HepG2 (cell line): Measurements from ENCODE around the gene MT1F. TPM values are rescaled to one million over a fixed set of nuclear protein-coding genes. Genes with fewer than 3 reads are reported as not detected.
A peak's percentile ranks its signal among the peaks of the same experiment; 100 is the strongest.

Experiments
- BORCS8-MEF2B ChIP-seq: sonication (generic); formaldehyde crosslinking; IDR thresholded peaks from 2 replicates; pipeline ENCODE4 v1.8.0; 2022; ENCODE audit warnings: mild to moderate bottlenecking, missing genetic modification reagents
- FOSL2 ChIP-seq: sonication (generic); formaldehyde crosslinking; IDR thresholded peaks from 2 replicates; pipeline ENCODE4 v1.4.0; 2020; ENCODE audit warnings: missing genetic modification reagents
- HDAC1 ChIP-seq: sonication (generic); formaldehyde crosslinking; IDR thresholded peaks from 2 replicates; pipeline ENCODE4 v1.5.1; 2020; ENCODE audit warnings: mild to moderate bottlenecking, missing genetic modification reagents
- KDM5A ChIP-seq: fragments of 200-600 bp; sonication (generic); IDR thresholded peaks from 2 replicates; pipeline ENCODE4 v1.7.0; 2018; ENCODE audit warnings: antibody characterized with exemption, mild to moderate bottlenecking, low read length, borderline replicate concordance
- MAZ ChIP-seq, 2 experiments: sonication (generic) in 1 of 2; formaldehyde crosslinking in 1 of 2; IDR thresholded peaks; 2 replicates each; pipeline versions ENCODE4 v1.5.0 to v1.6.1; 2012 to 2020; ENCODE audit warnings: low read depth in 2 of 2, mild to moderate bottlenecking in 2 of 2, borderline replicate concordance in 1 of 2, improper control_type of control experiment in 1 of 2, low read length in 1 of 2, missing genetic modification reagents in 1 of 2, moderate library complexity in 1 of 2
- NKX3-1 ChIP-seq: sonication (generic); formaldehyde crosslinking; IDR thresholded peaks from 2 replicates; pipeline ENCODE4 v1.5.0; 2020; ENCODE audit warnings: missing genetic modification reagents
- PRMT3 ChIP-seq: sonication (generic); formaldehyde crosslinking; IDR thresholded peaks from 2 replicates; pipeline ENCODE4 v1.8.1; 2022; ENCODE audit warnings: low read depth, mild to moderate bottlenecking, moderate library complexity, missing genetic modification reagents, borderline replicate concordance
- RBAK ChIP-seq: sonication (generic); formaldehyde crosslinking; IDR thresholded peaks from 2 replicates; pipeline ENCODE4 v1.5.1; 2020; ENCODE audit warnings: mild to moderate bottlenecking, missing genetic modification reagents
- SMAD9 ChIP-seq: sonication (generic); formaldehyde crosslinking; IDR thresholded peaks from 2 replicates; pipeline ENCODE4 v1.5.1; 2020; ENCODE audit warnings: mild to moderate bottlenecking, missing genetic modification reagents
- SP1 ChIP-seq, 2 experiments: fragments of 450-650 bp in 1 of 2; sonication (generic) in 1 of 2; formaldehyde crosslinking in 1 of 2; IDR thresholded peaks; 2 replicates each; pipeline versions ENCODE4 v1.4.0 to v1.6.1; 2016 to 2020; ENCODE audit warnings: missing genetic modification reagents in 1 of 2
- TAF1 ChIP-seq: sonication (generic); formaldehyde crosslinking; IDR thresholded peaks from 2 replicates; pipeline ENCODE4 v1.4.0; 2020; ENCODE audit warnings: missing genetic modification reagents
- TBX3 ChIP-seq: fragments of 450-650 bp; IDR thresholded peaks from 2 replicates; pipeline ENCODE4 v1.6.1; 2017; ENCODE audit warnings: antibody characterized with exemption, mild to moderate bottlenecking, inconsistent platforms, borderline replicate concordance
- YY1 ChIP-seq: IDR thresholded peaks from 2 replicates; pipeline ENCODE4 v1.6.1; 2011; ENCODE audit warnings: low read length, low read depth, moderate library complexity, mild to moderate bottlenecking; ENCODE audit not compliant: insufficient read depth, insufficient replicate concordance
- ZNF232 ChIP-seq: sonication (generic); formaldehyde crosslinking; IDR thresholded peaks from 2 replicates; pipeline ENCODE4 v1.4.0; 2020; ENCODE audit warnings: missing genetic modification reagents, borderline replicate concordance
- ZNF34 ChIP-seq: sonication (generic); formaldehyde crosslinking; IDR thresholded peaks from 2 replicates; pipeline ENCODE4 v1.4.0; 2020; ENCODE audit warnings: mild to moderate bottlenecking, missing genetic modification reagents, borderline replicate concordance
- ZNF629 ChIP-seq: sonication (generic); formaldehyde crosslinking; conservative IDR thresholded peaks from 2 replicates; pipeline ENCODE4 v1.5.0; 2020; ENCODE audit warnings: missing genetic modification reagents
- ZNF652 ChIP-seq: IDR thresholded peaks from 2 replicates; pipeline ENCODE4 v1.6.1; 2016; ENCODE audit warnings: low read depth, borderline replicate concordance
- ZNF709 ChIP-seq: sonication (generic); formaldehyde crosslinking; IDR thresholded peaks from 2 replicates; pipeline ENCODE4 v1.5.0; 2020; ENCODE audit warnings: mild to moderate bottlenecking, missing genetic modification reagents
- ZNF773 ChIP-seq: sonication (generic); formaldehyde crosslinking; IDR thresholded peaks from 2 replicates; pipeline ENCODE4 v1.4.0; 2020; ENCODE audit warnings: missing genetic modification reagents, borderline replicate concordance
- polyA plus RNA-seq, 8 experiments: library from polyadenylated mRNA; depleted of rRNA in 3 of 8; stranded (reverse) in 7 of 8; unstranded in 1 of 8; fragments of >200 nt; fragmentation: Illumina TruSeq in 4 of 8; extraction: Trizol in 4 of 8; gene quantifications; 2 replicates each; pipeline versions ENCODE4 v1.2.1 to v1.2.3, GENCODE V29; 2011 to 2016; ENCODE audit warnings: low read depth in 4 of 8, missing spikeins in 1 of 8, mixed read lengths in 1 of 8; ENCODE audit not compliant: insufficient read depth in 1 of 8
- total RNA-seq, 5 experiments: library from RNA; depleted of rRNA; stranded (reverse); fragments of >200 nt; fragmentation: Illumina TruSeq; extraction: Trizol; gene quantifications; 2 replicates each; pipeline ENCODE4 v1.2.3, GENCODE V29; 2016; ENCODE audit warnings: low read depth in 1 of 5
- TF ChIP-seq, protein P1 (sequence below): IDR thresholded peaks from 2 replicates; pipeline ENCODE4 v1.4.0; 2020; ENCODE audit warnings: mild to moderate bottlenecking, missing genetic modification reagents
- TF ChIP-seq, protein P2 (sequence below): sonication (generic); formaldehyde crosslinking; IDR thresholded peaks from 2 replicates; pipeline ENCODE4 v1.8.1; 2023; ENCODE audit warnings: mild to moderate bottlenecking, missing genetic modification reagents, borderline replicate concordance
- TF ChIP-seq, protein P3 (sequence below): sonication (generic); formaldehyde crosslinking; IDR thresholded peaks from 2 replicates; pipeline ENCODE4 v1.5.0; 2020; ENCODE audit warnings: mild to moderate bottlenecking, missing genetic modification reagents

MT1F gene
- total and polyA plus RNA-seq, 2 of the 13 experiments (the other 11 are each of a cell fraction or from before 2014, with no cell fraction given): 1.9 to 169 TPM

DNA sequence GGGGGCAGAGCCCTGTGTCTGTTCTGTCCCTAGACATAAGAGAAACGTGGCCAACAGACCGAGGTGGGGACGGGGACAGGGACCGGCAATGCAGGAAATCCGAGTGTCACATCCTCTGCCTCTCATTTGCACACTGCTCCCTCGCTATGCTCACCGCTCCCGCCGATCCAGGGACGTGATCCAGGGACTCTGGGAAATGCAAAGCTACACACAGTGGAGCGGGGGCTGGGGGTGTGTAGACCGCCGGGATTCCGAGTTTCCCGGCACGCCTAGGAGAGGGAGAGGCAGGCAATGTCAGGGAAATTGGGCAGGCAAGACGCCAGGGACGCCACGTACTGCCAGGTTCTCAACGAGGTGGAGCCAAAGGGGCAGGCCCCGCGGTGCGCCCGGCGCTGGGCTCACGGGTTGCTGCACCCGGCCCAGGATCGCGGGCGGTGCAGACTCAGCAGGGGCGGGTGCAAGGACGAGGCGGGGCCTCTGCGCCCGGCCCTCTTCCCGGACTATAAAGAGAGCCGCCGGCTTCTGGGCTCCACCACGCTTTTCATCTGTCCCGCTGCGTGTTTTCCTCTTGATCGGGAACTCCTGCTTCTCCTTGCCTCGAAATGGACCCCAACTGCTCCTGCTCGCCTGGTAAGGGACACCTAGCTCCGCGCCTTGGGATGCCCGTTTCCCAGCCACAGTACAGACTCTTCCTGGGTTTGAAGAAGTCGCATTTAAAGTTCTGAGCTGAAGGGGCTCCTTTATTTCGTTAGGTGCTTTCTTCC lies 24.4 kb downstream of the MT1F start, which contains the start of gene MT1X (continued):
- TF ChIP-seq, protein P1, sequence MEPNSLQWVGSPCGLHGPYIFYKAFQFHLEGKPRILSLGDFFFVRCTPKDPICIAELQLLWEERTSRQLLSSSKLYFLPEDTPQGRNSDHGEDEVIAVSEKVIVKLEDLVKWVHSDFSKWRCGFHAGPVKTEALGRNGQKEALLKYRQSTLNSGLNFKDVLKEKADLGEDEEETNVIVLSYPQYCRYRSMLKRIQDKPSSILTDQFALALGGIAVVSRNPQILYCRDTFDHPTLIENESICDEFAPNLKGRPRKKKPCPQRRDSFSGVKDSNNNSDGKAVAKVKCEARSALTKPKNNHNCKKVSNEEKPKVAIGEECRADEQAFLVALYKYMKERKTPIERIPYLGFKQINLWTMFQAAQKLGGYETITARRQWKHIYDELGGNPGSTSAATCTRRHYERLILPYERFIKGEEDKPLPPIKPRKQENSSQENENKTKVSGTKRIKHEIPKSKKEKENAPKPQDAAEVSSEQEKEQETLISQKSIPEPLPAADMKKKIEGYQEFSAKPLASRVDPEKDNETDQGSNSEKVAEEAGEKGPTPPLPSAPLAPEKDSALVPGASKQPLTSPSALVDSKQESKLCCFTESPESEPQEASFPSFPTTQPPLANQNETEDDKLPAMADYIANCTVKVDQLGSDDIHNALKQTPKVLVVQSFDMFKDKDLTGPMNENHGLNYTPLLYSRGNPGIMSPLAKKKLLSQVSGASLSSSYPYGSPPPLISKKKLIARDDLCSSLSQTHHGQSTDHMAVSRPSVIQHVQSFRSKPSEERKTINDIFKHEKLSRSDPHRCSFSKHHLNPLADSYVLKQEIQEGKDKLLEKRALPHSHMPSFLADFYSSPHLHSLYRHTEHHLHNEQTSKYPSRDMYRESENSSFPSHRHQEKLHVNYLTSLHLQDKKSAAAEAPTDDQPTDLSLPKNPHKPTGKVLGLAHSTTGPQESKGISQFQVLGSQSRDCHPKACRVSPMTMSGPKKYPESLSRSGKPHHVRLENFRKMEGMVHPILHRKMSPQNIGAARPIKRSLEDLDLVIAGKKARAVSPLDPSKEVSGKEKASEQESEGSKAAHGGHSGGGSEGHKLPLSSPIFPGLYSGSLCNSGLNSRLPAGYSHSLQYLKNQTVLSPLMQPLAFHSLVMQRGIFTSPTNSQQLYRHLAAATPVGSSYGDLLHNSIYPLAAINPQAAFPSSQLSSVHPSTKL (CRISPR knock-in tag): peak; percentile 70
- TF ChIP-seq BORCS8-MEF2B (CRISPR knock-in tag) (peak; percentile 36; the same call in 1 of the 2 replicates), SP1 (IDR thresholded peaks at IDR 0.05) (no peak), SP1 (CRISPR knock-in tag; IDR thresholded peaks at IDR 0.05) (peak; percentile 82), ZNF709 (CRISPR knock-in tag) (no peak; the same call in 1 of the 2 replicates), KDM5A (peak; percentile 27; the same call in 1 of the 2 replicates), YY1 (peak; percentile 32), TBX3 (no peak), SMAD9 (CRISPR knock-in tag) (no peak), NKX3-1 (0 out of 2 replicates have a peak, but pooled peaks have one; percentile 74), FOSL2 (CRISPR knock-in tag) (0 out of 2 replicates have a peak, but pooled peaks have one; percentile 10), ZNF232 (CRISPR knock-in tag) (0 out of 2 replicates have a peak, but pooled peaks have one; percentile 67), HDAC1 (CRISPR knock-in tag) (peak; percentile 83), ZNF629 (no peak), RBAK (no peak; the same call in 1 of the 2 replicates), MAZ (IDR thresholded peaks at IDR 0.05; ENCODE audit: borderline replicate concordance, low read depth, low read length) (peak; percentile 60; the same call in 1 of the 2 replicates), MAZ (CRISPR knock-in tag; IDR thresholded peaks at IDR 0.05; ENCODE audit: low read depth) (peak; percentile 43; the same call in 1 of the 2 replicates), TAF1 (peak; percentile 77), ZNF34 (CRISPR knock-in tag) (no peak), PRMT3 (CRISPR knock-in tag) (no peak), ZNF652 (CRISPR knock-in tag) (no peak), ZNF773 (CRISPR knock-in tag) (no peak)
- TF ChIP-seq, protein P2, sequence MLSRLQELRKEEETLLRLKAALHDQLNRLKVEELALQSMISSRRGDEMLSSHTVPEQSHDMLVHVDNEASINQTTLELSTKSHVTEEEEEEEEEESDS: no peak
- TF ChIP-seq, protein P3, sequence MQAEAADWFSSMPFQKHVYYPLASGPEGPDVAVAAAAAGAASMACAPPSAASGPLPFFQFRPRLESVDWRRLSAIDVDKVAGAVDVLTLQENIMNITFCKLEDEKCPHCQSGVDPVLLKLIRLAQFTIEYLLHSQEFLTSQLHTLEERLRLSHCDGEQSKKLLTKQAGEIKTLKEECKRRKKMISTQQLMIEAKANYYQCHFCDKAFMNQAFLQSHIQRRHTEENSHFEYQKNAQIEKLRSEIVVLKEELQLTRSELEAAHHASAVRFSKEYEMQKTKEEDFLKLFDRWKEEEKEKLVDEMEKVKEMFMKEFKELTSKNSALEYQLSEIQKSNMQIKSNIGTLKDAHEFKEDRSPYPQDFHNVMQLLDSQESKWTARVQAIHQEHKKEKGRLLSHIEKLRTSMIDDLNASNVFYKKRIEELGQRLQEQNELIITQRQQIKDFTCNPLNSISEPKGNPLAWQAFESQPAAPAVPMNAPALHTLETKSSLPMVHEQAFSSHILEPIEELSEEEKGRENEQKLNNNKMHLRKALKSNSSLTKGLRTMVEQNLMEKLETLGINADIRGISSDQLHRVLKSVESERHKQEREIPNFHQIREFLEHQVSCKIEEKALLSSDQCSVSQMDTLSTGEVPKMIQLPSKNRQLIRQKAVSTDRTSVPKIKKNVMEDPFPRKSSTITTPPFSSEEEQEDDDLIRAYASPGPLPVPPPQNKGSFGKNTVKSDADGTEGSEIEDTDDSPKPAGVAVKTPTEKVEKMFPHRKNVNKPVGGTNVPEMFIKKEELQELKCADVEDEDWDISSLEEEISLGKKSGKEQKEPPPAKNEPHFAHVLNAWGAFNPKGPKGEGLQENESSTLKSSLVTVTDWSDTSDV (CRISPR knock-in tag): no peak
